WTC11 (cell line): Measurements from ENCODE around the gene SLA2. TPM values are rescaled to one million over a fixed set of nuclear protein-coding genes. Genes with fewer than 3 reads are reported as not detected.

Experiments
- ARID4B ChIP-seq: sonication (generic); formaldehyde crosslinking; IDR thresholded peaks from 2 replicates; pipeline ENCODE4 v1.8.0; 2023; ENCODE audit warnings: missing genetic modification reagents, mild to moderate bottlenecking, borderline replicate concordance
- CREM ChIP-seq: sonication (generic); formaldehyde crosslinking; IDR thresholded peaks from 2 replicates; pipeline ENCODE4 v1.8.1; 2022; ENCODE audit warnings: mild to moderate bottlenecking, missing genetic modification reagents, moderate library complexity
- E2F1 ChIP-seq: sonication (generic); formaldehyde crosslinking; IDR thresholded peaks from 2 replicates; pipeline ENCODE4 v1.8.0; 2022; ENCODE audit warnings: mild to moderate bottlenecking, missing genetic modification reagents
- E2F4 ChIP-seq: sonication (generic); formaldehyde crosslinking; IDR thresholded peaks from 2 replicates; pipeline ENCODE4 v1.8.1; 2022; ENCODE audit warnings: low read depth, mild to moderate bottlenecking, moderate library complexity, missing genetic modification reagents, borderline replicate concordance
- HMGA2 ChIP-seq: fragments of 250-450 bp; sonication (Bioruptor Pico); IDR thresholded peaks from 2 replicates; pipeline ENCODE4 v1.4.0; 2021; ENCODE audit warnings: mild to moderate bottlenecking, moderate library complexity
- IRF2 ChIP-seq: sonication (generic); formaldehyde crosslinking; IDR thresholded peaks from 2 replicates; pipeline ENCODE4 v1.8.0; 2022; ENCODE audit warnings: low read depth, missing genetic modification reagents, borderline replicate concordance
- MYBL2 ChIP-seq: sonication (generic); formaldehyde crosslinking; IDR thresholded peaks from 2 replicates; pipeline ENCODE4 v1.8.1; 2023; ENCODE audit warnings: mild to moderate bottlenecking, moderate library complexity, missing genetic modification reagents
- NR1H2 ChIP-seq: sonication (generic); formaldehyde crosslinking; IDR thresholded peaks from 2 replicates; pipeline ENCODE4 v1.9.0; 2021; ENCODE audit warnings: mild to moderate bottlenecking, moderate library complexity, missing genetic modification reagents
- SP1 ChIP-seq: sonication (generic); formaldehyde crosslinking; conservative IDR thresholded peaks from 2 replicates; pipeline ENCODE4 v1.8.1; 2022; ENCODE audit warnings: missing genetic modification reagents
- USF1 ChIP-seq: sonication (generic); formaldehyde crosslinking; IDR thresholded peaks from 2 replicates; pipeline ENCODE4 v1.8.0; 2022; ENCODE audit warnings: mild to moderate bottlenecking, missing genetic modification reagents
- ZMAT4 ChIP-seq: fragments of 250-450 bp; sonication (Bioruptor Pico); IDR thresholded peaks from 2 replicates; pipeline ENCODE4 v1.9.0; 2021; ENCODE audit warnings: mild to moderate bottlenecking
- ZNF121 ChIP-seq: sonication (generic); formaldehyde crosslinking; IDR thresholded peaks from 2 replicates; pipeline ENCODE4 v1.8.0; 2023; ENCODE audit warnings: missing genetic modification reagents
- ZNF263 ChIP-seq: sonication (generic); formaldehyde crosslinking; IDR thresholded peaks from 2 replicates; pipeline ENCODE4 v1.8.1; 2022; ENCODE audit warnings: low read depth, mild to moderate bottlenecking, moderate library complexity, missing genetic modification reagents
- ZNF423 ChIP-seq: fragments of 250-450 bp; sonication (Bioruptor Pico); IDR thresholded peaks from 2 replicates; pipeline ENCODE4 v2.1.2; 2022; ENCODE audit warnings: mild to moderate bottlenecking, moderate library complexity
- ZNF532 ChIP-seq: fragments of 250-450 bp; sonication (Bioruptor Pico); IDR thresholded peaks from 2 replicates; pipeline ENCODE4 v1.9.0; 2021; ENCODE audit warnings: mild to moderate bottlenecking, borderline replicate concordance
- total RNA-seq: library from RNA; stranded (reverse); gene quantifications from 3 replicates; pipeline ENCODE4 v1.2.3, GENCODE V29; 2021

Gene SLA2
- total RNA-seq, 1 experiment from 2014 or later: 0.17 TPM

GRCh38 chr20:36578356-36579041 lies 67.5 kb downstream of the SLA2 start (continued):
- no peak for TF ChIP-seq ZNF532 (CRISPR knock-in tag)
- TF ChIP-seq E2F1 (CRISPR knock-in tag): no peak
- TF ChIP-seq SP1: no peak
- no peak for TF ChIP-seq MYBL2
- TF ChIP-seq ZNF121 (CRISPR knock-in tag): no peak
- TF ChIP-seq ZNF423 (CRISPR knock-in tag): no peak
- TF ChIP-seq ZNF263 (CRISPR knock-in tag): no peak
- no peak for TF ChIP-seq E2F4 (CRISPR knock-in tag)
- no peak for TF ChIP-seq USF1
- TF ChIP-seq NR1H2 (CRISPR knock-in tag): no peak
- no peak for TF ChIP-seq IRF2 (CRISPR knock-in tag)
- TF ChIP-seq CREM: no peak
- TF ChIP-seq ZMAT4 (CRISPR knock-in tag): no peak
- TF ChIP-seq HMGA2 (CRISPR knock-in tag): no peak
- TF ChIP-seq ARID4B (CRISPR knock-in tag): no peak
